HCT116 (cell line): ENCODE results near the gene LRRFIP2.

Source experiments
- POLR2A ChIP-seq: IDR thresholded peaks from 2 replicates; pipeline ENCODE4 v1.7.0; 2011; ENCODE audit warnings: borderline replicate concordance; ENCODE audit not compliant: insufficient read depth, insufficient read length; ENCODE audit errors: extremely low read depth
- SP1 ChIP-seq: IDR thresholded peaks from 2 replicates; pipeline ENCODE4 v1.6.1; 2012; ENCODE audit warnings: low read depth
- ZBTB33 ChIP-seq: IDR thresholded peaks from 2 replicates; pipeline ENCODE4 v1.6.1; 2011; ENCODE audit warnings: mild to moderate bottlenecking, low read length, moderate library complexity; ENCODE audit not compliant: insufficient replicate concordance; ENCODE audit errors: extremely low read depth
- ZNF274 ChIP-seq: fragments of 200-500 bp; sonication (Bioruptor generic); IDR thresholded peaks from 2 replicates; pipeline ENCODE4 v1.6.1; 2014; ENCODE audit warnings: mild to moderate bottlenecking, low read depth, low read length, inconsistent platforms
- TF ChIP-seq, protein P1 (sequence below), 3 experiments: fragments of 200-600 bp in 1 of 3; sonication (generic) in 1 of 3; IDR thresholded peaks in 2 of 3; conservative IDR thresholded peaks in 1 of 3; 2 replicates each; pipeline ENCODE4 v1.5.1; 2012 to 2017; ENCODE audit warnings: low read depth in 2 of 3, low read length in 2 of 3, antibody characterized with exemption in 1 of 3, borderline replicate concordance in 1 of 3, control low read depth in 1 of 3, mild to moderate bottlenecking in 1 of 3, mixed read lengths in 1 of 3, mixed run types in 1 of 3, moderate library complexity in 1 of 3; ENCODE audit not compliant: insufficient read depth in 1 of 3

DNA sequence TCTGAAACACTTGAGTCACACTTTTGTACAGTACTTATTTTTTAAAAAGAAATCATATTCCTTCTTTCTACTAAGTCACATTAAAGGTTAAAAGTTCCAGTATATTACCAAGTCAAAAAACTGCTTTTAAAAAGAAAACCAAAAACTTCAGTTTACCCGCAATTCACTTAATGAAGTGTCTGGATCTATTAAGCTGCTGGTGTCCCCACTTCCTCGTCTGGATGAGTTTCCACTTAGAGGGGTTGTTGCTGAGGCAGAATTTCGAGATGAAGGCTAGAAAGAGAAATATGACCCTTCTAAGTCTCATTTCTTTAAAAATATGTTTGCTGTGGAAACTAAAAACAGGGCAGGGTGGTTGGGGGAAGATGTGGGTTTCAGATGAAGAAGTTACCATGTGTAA, 79.7 kb downstream of the LRRFIP2 start:
- TF ChIP-seq, protein P1, sequence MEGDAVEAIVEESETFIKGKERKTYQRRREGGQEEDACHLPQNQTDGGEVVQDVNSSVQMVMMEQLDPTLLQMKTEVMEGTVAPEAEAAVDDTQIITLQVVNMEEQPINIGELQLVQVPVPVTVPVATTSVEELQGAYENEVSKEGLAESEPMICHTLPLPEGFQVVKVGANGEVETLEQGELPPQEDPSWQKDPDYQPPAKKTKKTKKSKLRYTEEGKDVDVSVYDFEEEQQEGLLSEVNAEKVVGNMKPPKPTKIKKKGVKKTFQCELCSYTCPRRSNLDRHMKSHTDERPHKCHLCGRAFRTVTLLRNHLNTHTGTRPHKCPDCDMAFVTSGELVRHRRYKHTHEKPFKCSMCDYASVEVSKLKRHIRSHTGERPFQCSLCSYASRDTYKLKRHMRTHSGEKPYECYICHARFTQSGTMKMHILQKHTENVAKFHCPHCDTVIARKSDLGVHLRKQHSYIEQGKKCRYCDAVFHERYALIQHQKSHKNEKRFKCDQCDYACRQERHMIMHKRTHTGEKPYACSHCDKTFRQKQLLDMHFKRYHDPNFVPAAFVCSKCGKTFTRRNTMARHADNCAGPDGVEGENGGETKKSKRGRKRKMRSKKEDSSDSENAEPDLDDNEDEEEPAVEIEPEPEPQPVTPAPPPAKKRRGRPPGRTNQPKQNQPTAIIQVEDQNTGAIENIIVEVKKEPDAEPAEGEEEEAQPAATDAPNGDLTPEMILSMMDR (IDR thresholded peaks at IDR 0.05 in 2 of 3, conservative IDR thresholded peaks at IDR 0.05 in 1 of 3; ENCODE audit: borderline replicate concordance in 1 of 3, insufficient read depth in 1 of 3, low read depth in 2 of 3, low read length in 2 of 3), result no peak
- TF ChIP-seq SP1, result no peak
- no peak for TF ChIP-seq POLR2A
- TF ChIP-seq ZBTB33, result no peak
- TF ChIP-seq ZNF274, result no peak
